Vagina (tissue), 2 donors: ENCODE measurements around the gene LY6G5C. TPM values are rescaled to one million over a fixed set of nuclear protein-coding genes. Genes with fewer than 3 reads are reported as not detected.

ENCODE experiments used
- DNase-seq, 2 donors: peaks; one replicate each; pipeline ENCODE4 v3.0.0-alpha.2; 2017; ENCODE audit errors: extremely low spot score in 2 of 2
- H3K27ac ChIP-seq: fragments of 200-600 bp; sonication (generic); one replicate; pipeline ENCODE4 v1.5.1; 2019
- H3K27me3 ChIP-seq: fragments of 200-600 bp; sonication (generic); one replicate; pipeline ENCODE4 v1.5.1; 2019
- H3K36me3 ChIP-seq, 2 donors: fragments of 200-600 bp; sonication (generic); one replicate each; pipeline ENCODE4 v1.5.1; 2017 to 2019
- H3K4me1 ChIP-seq: fragments of 200-600 bp; sonication (generic); one replicate; pipeline ENCODE4 v1.5.1; 2019
- H3K4me3 ChIP-seq, 2 donors: fragments of 200-600 bp; sonication (generic); 1 replicate in 1 of 2; 2 replicates in 1 of 2; pipeline ENCODE4 v1.5.1; 2016 to 2019
- H3K9me3 ChIP-seq: fragments of 200-600 bp; sonication (generic); one replicate; pipeline ENCODE4 v1.5.1; 2019
- POLR2A ChIP-seq, 2 donors: fragments of 450-650 bp; IDR thresholded peaks; one replicate each; pipeline ENCODE4 v1.6.1; 2017; ENCODE audit warnings: antibody characterized with exemption in 2 of 2, mild to moderate bottlenecking in 2 of 2, moderate library complexity in 2 of 2
- POLR2AphosphoS5 ChIP-seq, 2 donors: sonication (generic); formaldehyde crosslinking; IDR thresholded peaks; one replicate each; pipeline ENCODE4 v1.9.0; 2017; ENCODE audit warnings: antibody characterized with exemption in 2 of 2, mild to moderate bottlenecking in 2 of 2, low read depth in 1 of 2; ENCODE audit not compliant: insufficient read depth in 1 of 2
- intact Hi-C: fragments of 100-400 bp; cut with DNase I; formaldehyde crosslinking; loops from one replicate; pipeline ENCODE4 v1.15.1; 2023
- total RNA-seq: library from RNA; depleted of rRNA; stranded (reverse); fragments of >200 nt; gene quantifications from one replicate; pipeline ENCODE4 v1.2.3, GENCODE V29; 2016
- TF ChIP-seq, protein P1 (sequence below), 3 experiments: fragments of 450-650 bp in 2 of 3; fragments of 200-600 bp in 1 of 3; sonication (generic) in 1 of 3; IDR thresholded peaks; one replicate each; pipeline ENCODE4 v1.5.1; 2017 to 2019; ENCODE audit warnings: antibody characterized with exemption in 3 of 3, mild to moderate bottlenecking in 2 of 3, moderate library complexity in 2 of 3

Gene LY6G5C
- total RNA-seq, 1 donor from 2014 or later, result 1.7 TPM

DNA sequence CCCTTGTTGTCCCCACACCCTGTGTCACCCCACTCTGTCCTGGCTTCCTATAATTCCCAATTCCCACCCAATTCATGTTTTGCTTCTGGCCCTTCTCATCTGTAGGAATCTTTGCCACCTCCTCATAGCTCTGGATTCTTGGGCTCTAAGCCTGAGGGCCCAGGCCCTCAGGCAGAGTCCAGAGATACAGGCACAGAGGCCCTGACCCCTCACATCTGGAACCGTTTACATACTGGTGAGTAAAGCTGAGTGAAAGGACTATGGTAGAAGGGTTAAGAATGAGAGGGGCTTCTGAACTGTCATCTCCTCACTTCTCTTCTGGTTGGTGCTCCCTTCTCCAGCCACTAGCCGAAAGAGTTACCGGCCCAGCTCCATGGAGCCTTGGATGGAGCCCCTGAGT is 46.7 kb downstream of the LY6G5C start:
- H3K27ac ChIP-seq, result no peak overlapping the region
- H3K4me1 ChIP-seq, result no peaks in the 10 kb centered on the region
- intact Hi-C loops, result no loop called here
- H3K27me3 ChIP-seq, result no peaks in the 10 kb centered on the region
- peaks cover 0 to 94% of the 10 kb centered on the region in 2 donors for H3K36me3 ChIP-seq
- no peak for DNase-seq
- H3K9me3 ChIP-seq, result no peaks in the 10 kb centered on the region
- H3K4me3 ChIP-seq, result no peak overlapping the region
- TF ChIP-seq, protein P1, sequence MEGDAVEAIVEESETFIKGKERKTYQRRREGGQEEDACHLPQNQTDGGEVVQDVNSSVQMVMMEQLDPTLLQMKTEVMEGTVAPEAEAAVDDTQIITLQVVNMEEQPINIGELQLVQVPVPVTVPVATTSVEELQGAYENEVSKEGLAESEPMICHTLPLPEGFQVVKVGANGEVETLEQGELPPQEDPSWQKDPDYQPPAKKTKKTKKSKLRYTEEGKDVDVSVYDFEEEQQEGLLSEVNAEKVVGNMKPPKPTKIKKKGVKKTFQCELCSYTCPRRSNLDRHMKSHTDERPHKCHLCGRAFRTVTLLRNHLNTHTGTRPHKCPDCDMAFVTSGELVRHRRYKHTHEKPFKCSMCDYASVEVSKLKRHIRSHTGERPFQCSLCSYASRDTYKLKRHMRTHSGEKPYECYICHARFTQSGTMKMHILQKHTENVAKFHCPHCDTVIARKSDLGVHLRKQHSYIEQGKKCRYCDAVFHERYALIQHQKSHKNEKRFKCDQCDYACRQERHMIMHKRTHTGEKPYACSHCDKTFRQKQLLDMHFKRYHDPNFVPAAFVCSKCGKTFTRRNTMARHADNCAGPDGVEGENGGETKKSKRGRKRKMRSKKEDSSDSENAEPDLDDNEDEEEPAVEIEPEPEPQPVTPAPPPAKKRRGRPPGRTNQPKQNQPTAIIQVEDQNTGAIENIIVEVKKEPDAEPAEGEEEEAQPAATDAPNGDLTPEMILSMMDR (IDR thresholded peaks at IDR 0.05), result no peak
- no peak for TF ChIP-seq POLR2AphosphoS5 (IDR thresholded peaks at IDR 0.05; ENCODE audit: insufficient read depth in 1 of 2, low read depth in 1 of 2)
- TF ChIP-seq POLR2A (IDR thresholded peaks at IDR 0.05), result no peak

DNA sequence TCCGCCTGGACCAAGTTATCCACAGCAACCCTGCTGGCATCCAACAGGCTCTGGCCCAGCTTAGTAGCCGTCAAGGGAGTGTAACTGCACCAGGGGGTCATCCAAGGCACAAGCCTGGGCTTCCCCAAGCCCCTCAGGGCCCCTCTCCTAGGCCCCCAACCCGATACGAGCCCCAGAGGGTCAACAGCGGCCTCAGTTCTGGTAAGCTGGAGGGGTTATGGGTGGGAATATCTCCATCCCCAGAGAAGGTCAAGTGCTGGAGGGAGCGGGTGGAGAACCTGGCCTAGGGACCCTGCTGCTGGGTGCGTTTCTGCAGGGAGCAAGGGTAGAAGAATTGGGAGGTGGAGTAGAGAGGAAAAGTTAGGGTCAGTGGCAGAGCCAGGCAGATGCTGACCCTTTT is 47.4 kb downstream of the LY6G5C start:
- intact Hi-C loops, result no loop called here
- Histone ChIP-seq H3K9me3 (no peaks in the 10 kb centered on the region), H3K27me3 (no peaks in the 10 kb centered on the region), H3K27ac (no peak overlapping the region), H3K4me3 (no peak overlapping the region), H3K4me1 (no peaks in the 10 kb centered on the region), H3K36me3 (peaks cover 0 to 97% of the 10 kb centered on the region in 2 donors)
- no peak for TF ChIP-seq POLR2A (IDR thresholded peaks at IDR 0.05)
- TF ChIP-seq, protein P1 (IDR thresholded peaks at IDR 0.05), result no peak
- TF ChIP-seq POLR2AphosphoS5 (IDR thresholded peaks at IDR 0.05; ENCODE audit: insufficient read depth in 1 of 2, low read depth in 1 of 2), result no peak
- DNase-seq, result no peak

DNA sequence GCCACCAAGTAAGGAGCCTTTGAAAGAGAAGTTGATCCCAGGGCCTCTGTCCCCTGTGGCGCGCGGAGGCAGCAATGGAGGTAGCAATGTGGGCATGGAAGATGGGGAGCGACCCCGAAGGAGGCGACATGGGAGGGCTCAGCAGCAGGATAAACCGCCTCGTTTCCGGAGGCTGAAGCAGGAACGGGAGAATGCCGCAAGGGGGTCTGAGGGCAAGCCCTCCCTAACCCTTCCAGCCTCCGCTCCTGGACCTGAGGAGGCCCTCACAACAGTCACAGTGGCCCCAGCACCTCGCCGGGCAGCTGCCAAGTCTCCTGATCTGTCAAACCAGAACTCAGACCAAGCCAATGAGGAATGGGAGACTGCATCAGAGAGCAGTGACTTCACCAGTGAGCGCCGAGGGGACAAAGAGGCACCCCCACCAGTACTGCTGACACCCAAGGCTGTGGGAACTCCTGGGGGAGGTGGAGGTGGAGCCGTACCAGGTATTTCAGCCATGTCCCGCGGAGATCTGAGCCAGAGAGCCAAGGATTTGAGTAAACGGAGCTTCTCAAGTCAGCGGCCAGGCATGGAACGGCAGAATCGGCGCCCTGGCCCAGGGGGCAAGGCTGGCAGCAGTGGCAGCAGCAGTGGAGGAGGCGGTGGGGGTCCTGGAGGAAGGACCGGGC is 48.5 kb downstream of the LY6G5C start:
- peaks cover 0 to 97% of the 10 kb centered on the region in 2 donors for H3K36me3 ChIP-seq
- H3K9me3 ChIP-seq, result no peaks in the 10 kb centered on the region
- no peaks in the 10 kb centered on the region for H3K4me1 ChIP-seq
- intact Hi-C loops, result no loop called here
- peak in 1 of 2 donors; percentile 16 for TF ChIP-seq POLR2AphosphoS5 (IDR thresholded peaks at IDR 0.05; ENCODE audit: insufficient read depth in 1 of 2, low read depth in 1 of 2)
- TF ChIP-seq, protein P1 (IDR thresholded peaks at IDR 0.05), result no peak
- DNase-seq, result no peak
- H3K27me3 ChIP-seq, result no peaks in the 10 kb centered on the region
- H3K4me3 ChIP-seq, result no peak overlapping the region
- no peak overlapping the region for H3K27ac ChIP-seq

DNA sequence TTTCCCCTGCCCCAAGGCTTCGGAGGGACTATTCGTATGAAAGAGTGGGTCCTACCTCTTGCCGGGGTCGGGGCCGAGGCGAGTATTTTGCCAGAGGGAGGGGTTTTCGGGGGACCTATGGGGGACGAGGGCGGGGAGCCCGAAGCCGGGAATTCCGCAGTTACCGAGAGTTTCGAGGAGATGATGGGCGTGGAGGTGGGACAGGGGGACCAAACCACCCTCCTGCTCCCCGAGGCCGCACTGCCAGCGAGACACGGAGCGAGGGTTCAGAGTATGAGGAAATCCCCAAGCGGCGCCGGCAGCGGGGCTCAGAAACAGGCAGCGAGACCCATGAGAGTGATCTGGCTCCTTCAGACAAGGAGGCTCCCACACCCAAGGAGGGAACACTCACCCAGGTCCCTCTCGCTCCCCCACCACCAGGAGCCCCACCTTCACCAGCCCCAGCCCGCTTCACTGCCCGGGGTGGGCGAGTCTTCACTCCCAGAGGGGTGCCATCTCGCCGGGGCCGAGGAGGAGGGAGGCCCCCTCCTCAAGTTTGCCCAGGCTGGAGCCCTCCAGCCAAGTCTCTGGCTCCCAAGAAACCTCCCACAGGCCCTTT is 49.1 kb downstream of the LY6G5C start:
- TF ChIP-seq POLR2A (IDR thresholded peaks at IDR 0.05), result no peak
- TF ChIP-seq, protein P1 (IDR thresholded peaks at IDR 0.05), result no peak
- TF ChIP-seq POLR2AphosphoS5 (IDR thresholded peaks at IDR 0.05; ENCODE audit: insufficient read depth in 1 of 2, low read depth in 1 of 2), result no peak
- H3K9me3 ChIP-seq, result no peaks in the 10 kb centered on the region
- no peak overlapping the region for H3K27ac ChIP-seq
- DNase-seq, result no peak
- intact Hi-C loops, result no loop called here
- H3K27me3 ChIP-seq, result no peaks in the 10 kb centered on the region
- H3K4me1 ChIP-seq, result no peaks in the 10 kb centered on the region
- no peak overlapping the region for H3K4me3 ChIP-seq
- peaks cover 0 to 97% of the 10 kb centered on the region in 2 donors for H3K36me3 ChIP-seq

DNA sequence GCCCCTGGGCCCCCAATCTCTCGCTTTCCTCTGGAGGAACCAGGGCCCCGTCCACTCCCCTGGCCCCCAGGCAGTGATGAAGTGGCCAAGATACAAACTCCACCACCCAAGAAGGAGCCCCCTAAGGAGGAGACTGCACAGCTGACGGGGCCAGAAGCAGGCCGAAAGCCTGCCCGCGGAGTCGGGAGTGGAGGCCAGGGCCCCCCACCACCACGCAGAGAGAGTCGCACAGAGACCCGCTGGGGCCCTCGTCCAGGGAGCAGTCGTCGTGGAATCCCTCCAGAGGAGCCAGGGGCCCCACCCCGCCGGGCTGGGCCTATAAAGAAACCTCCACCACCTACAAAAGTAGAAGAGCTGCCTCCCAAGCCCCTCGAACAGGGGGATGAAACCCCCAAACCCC is 49.7 kb downstream of the LY6G5C start:
- TF ChIP-seq, protein P1 (IDR thresholded peaks at IDR 0.05), result no peak
- TF ChIP-seq POLR2AphosphoS5 (IDR thresholded peaks at IDR 0.05; ENCODE audit: insufficient read depth in 1 of 2, low read depth in 1 of 2) (no peak), POLR2A (IDR thresholded peaks at IDR 0.05) (no peak)
- Histone ChIP-seq H3K9me3 (no peaks in the 10 kb centered on the region), H3K4me3 (no peak overlapping the region), H3K27me3 (no peaks in the 10 kb centered on the region), H3K27ac (no peak overlapping the region), H3K4me1 (no peaks in the 10 kb centered on the region), H3K36me3 (peaks cover 0 to 97% of the 10 kb centered on the region in 2 donors)
- DNase-seq, result no peak
- intact Hi-C loops, result no loop called here
